Esophagus muscularis mucosa (tissue), 4 donors: ENCODE measurements around the gene GFAP. TPM values are rescaled to one million over a fixed set of nuclear protein-coding genes. Genes with fewer than 3 reads are reported as not detected.

ENCODE experiments used
- DNase-seq: peaks from one replicate; pipeline ENCODE4 v3.0.0-alpha.2; 2017; ENCODE audit errors: extremely low spot score
- H3K27ac ChIP-seq, 4 donors: fragments of 200-600 bp; sonication (generic); replicated peaks in 1 of 4; 1 replicate in 3 of 4; 2 replicates in 1 of 4; pipeline ENCODE4 v1.5.1; 2016 to 2019; ENCODE audit warnings: mild to moderate bottlenecking in 1 of 4
- H3K27me3 ChIP-seq, 4 donors: fragments of 200-600 bp; sonication (generic); one replicate each; pipeline versions ENCODE4 v1.5.1 to v1.6.0; 2016 to 2019
- H3K36me3 ChIP-seq, 4 donors: fragments of 200-600 bp; sonication (generic); one replicate each; pipeline ENCODE4 v1.5.1; 2016 to 2019
- H3K4me1 ChIP-seq, 4 donors: fragments of 200-600 bp; sonication (generic); one replicate each; pipeline ENCODE4 v1.5.1; 2016 to 2019
- H3K4me3 ChIP-seq, 4 donors: fragments of 200-600 bp; sonication (generic); 1 replicate in 2 of 4; 2 replicates in 2 of 4; pipeline ENCODE4 v1.5.1; 2016 to 2019; ENCODE audit warnings: mild to moderate bottlenecking in 4 of 4, moderate library complexity in 1 of 4
- H3K9me3 ChIP-seq, 4 donors: fragments of 200-600 bp; sonication (generic); 1 replicate in 3 of 4; 2 replicates in 1 of 4; pipeline ENCODE4 v1.5.1; 2016 to 2019
- EP300 ChIP-seq: sonication (generic); formaldehyde crosslinking; IDR thresholded peaks from one replicate; pipeline ENCODE4 v1.6.1; 2017; ENCODE audit warnings: antibody characterized with exemption
- POLR2A ChIP-seq: fragments of 450-650 bp; IDR thresholded peaks from one replicate; pipeline ENCODE4 v1.6.1; 2017; ENCODE audit warnings: antibody characterized with exemption, moderate library complexity, mild to moderate bottlenecking, low read depth
- POLR2AphosphoS5 ChIP-seq, 2 donors: sonication (generic); formaldehyde crosslinking; IDR thresholded peaks; one replicate each; pipeline ENCODE4 v1.6.1; 2017; ENCODE audit warnings: antibody characterized with exemption in 2 of 2
- WGBS: methylation state at CpG from one replicate; pipeline ENCODE4 v1.1.5; 2018; 5-methylcytosine and 5-hydroxymethylcytosine counted together
- intact Hi-C: fragments of 100-400 bp; cut with DNase I; formaldehyde crosslinking; loops from one replicate; pipeline ENCODE4 v1.15.1; 2023
- total RNA-seq, 4 donors: library from RNA; depleted of rRNA; stranded (reverse); fragments of >200 nt; gene quantifications; one replicate each; pipeline versions ENCODE4 v1.1.0 to v1.2.1, GENCODE V29; 2016
- TF ChIP-seq, protein P1 (sequence below), 3 experiments: fragments of 200-600 bp in 2 of 3; fragments of 450-650 bp in 1 of 3; sonication (generic) in 2 of 3; IDR thresholded peaks; one replicate each; pipeline ENCODE4 v1.5.1; 2017 to 2019; ENCODE audit warnings: antibody characterized with exemption in 3 of 3, mild to moderate bottlenecking in 2 of 3, moderate library complexity in 1 of 3

The GFAP gene
- total RNA-seq, 4 donors from 2014 or later = 1.2 to 2.8 TPM; not detected in 2

DNA sequence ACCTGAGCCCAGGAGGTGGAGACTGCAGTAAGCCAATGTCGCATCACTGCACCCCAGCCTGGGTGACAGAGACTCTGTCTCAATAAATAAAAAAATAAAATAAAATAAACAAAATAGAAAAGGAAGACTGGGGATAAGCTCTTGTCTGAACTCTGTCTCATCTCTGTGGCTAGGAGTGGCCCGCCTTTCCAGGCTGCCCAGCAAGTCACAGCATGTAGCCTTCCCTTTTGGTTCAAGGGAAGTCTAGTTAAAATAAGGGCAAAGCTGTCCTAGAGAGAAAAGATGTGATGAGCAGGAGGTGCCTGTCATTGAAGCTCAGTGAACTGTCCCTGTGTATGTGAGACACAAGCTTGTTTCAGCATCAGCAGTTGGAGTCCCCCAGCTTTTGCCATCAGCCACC, 2.7 kb upstream of the GFAP start:
- Histone ChIP-seq H3K27me3 (peaks cover 0 to 5% (median 0%) of the 10 kb centered on the region in 4 donors), H3K36me3 (no peaks in the 10 kb centered on the region), H3K9me3 (no peaks in the 10 kb centered on the region), H3K27ac (no peak overlapping the region), H3K4me3 (no peak overlapping the region), H3K4me1 (peaks cover 25 to 36% (median 29%) of the 10 kb centered on the region in 4 donors)
- 98% methylated on average over 2 of the region's 2 CpGs for WGBS
- TF ChIP-seq POLR2AphosphoS5 (IDR thresholded peaks at IDR 0.05) (no peak), EP300 (no peak), POLR2A (no peak)
- TF ChIP-seq, protein P1, sequence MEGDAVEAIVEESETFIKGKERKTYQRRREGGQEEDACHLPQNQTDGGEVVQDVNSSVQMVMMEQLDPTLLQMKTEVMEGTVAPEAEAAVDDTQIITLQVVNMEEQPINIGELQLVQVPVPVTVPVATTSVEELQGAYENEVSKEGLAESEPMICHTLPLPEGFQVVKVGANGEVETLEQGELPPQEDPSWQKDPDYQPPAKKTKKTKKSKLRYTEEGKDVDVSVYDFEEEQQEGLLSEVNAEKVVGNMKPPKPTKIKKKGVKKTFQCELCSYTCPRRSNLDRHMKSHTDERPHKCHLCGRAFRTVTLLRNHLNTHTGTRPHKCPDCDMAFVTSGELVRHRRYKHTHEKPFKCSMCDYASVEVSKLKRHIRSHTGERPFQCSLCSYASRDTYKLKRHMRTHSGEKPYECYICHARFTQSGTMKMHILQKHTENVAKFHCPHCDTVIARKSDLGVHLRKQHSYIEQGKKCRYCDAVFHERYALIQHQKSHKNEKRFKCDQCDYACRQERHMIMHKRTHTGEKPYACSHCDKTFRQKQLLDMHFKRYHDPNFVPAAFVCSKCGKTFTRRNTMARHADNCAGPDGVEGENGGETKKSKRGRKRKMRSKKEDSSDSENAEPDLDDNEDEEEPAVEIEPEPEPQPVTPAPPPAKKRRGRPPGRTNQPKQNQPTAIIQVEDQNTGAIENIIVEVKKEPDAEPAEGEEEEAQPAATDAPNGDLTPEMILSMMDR (IDR thresholded peaks at IDR 0.05) = no peak
- intact Hi-C loops = no loop called here
- no peak for DNase-seq

DNA sequence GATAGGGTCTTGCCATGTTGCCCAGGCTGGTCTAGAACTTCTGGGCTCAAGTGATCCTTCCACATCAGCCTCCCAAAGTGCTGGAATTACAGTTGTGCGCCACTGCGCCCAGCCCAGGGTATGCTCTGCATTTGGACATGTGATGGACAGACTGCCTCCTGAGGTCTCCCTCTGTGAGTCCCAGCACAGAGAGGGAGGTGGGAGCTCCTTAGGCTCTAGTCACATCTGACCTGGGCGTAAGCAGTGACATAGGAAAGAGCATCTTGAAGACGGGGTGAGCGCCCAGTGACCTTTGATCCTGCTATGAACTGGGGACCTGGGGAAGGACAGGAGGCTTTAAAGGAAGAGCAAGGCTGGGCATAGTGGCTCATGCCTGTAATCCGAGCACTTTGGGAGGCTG, 2.2 kb upstream of the GFAP start:
- Histone ChIP-seq H3K27me3 (peaks cover 0 to 7% (median 0%) of the 10 kb centered on the region in 4 donors), H3K4me3 (no peak overlapping the region), H3K27ac (peak overlapping the region in 1 of 4 donors; percentile 70), H3K9me3 (no peaks in the 10 kb centered on the region), H3K36me3 (no peaks in the 10 kb centered on the region), H3K4me1 (peaks cover 25 to 36% (median 29%) of the 10 kb centered on the region in 4 donors)
- no peak for TF ChIP-seq EP300
- TF ChIP-seq, protein P1 (IDR thresholded peaks at IDR 0.05) = no peak
- TF ChIP-seq POLR2A = no peak
- TF ChIP-seq POLR2AphosphoS5 (IDR thresholded peaks at IDR 0.05) = no peak
- DNase-seq = no peak
- intact Hi-C loops = no loop called here
- WGBS = 85% methylated on average over 6 of the region's 6 CpGs

DNA sequence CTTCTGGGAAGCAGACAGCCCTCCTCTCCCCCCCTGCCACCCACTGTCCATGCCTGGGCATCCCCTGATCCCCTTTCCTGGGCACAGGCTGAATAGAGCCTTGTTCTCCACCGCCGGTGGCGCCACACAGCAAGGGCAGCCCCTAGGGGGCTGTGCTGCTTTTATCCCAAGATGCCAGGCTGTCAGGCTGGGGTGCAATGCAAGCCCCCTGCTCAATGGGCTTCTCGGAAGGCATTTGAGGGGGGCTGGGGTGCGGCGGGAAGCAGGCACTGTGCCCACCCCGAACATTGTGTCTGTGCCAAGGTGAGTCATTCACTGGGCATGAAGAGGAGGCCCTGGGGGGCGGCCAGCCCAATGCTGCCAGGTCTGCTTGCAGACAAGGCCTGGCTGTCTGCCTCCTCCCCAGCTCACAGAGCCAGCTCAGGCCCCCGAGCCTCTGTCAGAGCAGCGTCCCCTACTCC, 1.5 kb upstream of the GFAP start:
- Histone ChIP-seq H3K4me3 (no peak overlapping the region), H3K4me1 (peaks cover 25 to 36% (median 29%) of the 10 kb centered on the region in 4 donors), H3K9me3 (no peaks in the 10 kb centered on the region), H3K36me3 (no peaks in the 10 kb centered on the region), H3K27ac (peak overlapping the region; percentile 42 to 70 (median 59)), H3K27me3 (peaks cover 0 to 11% (median 0%) of the 10 kb centered on the region in 4 donors)
- no peak for DNase-seq
- intact Hi-C loops = no loop called here
- no peak for TF ChIP-seq EP300
- peak in 1 of 2 donors; percentile 43 for TF ChIP-seq POLR2AphosphoS5 (IDR thresholded peaks at IDR 0.05)
- 41% methylated on average over 7 of the region's 10 CpGs for WGBS

DNA sequence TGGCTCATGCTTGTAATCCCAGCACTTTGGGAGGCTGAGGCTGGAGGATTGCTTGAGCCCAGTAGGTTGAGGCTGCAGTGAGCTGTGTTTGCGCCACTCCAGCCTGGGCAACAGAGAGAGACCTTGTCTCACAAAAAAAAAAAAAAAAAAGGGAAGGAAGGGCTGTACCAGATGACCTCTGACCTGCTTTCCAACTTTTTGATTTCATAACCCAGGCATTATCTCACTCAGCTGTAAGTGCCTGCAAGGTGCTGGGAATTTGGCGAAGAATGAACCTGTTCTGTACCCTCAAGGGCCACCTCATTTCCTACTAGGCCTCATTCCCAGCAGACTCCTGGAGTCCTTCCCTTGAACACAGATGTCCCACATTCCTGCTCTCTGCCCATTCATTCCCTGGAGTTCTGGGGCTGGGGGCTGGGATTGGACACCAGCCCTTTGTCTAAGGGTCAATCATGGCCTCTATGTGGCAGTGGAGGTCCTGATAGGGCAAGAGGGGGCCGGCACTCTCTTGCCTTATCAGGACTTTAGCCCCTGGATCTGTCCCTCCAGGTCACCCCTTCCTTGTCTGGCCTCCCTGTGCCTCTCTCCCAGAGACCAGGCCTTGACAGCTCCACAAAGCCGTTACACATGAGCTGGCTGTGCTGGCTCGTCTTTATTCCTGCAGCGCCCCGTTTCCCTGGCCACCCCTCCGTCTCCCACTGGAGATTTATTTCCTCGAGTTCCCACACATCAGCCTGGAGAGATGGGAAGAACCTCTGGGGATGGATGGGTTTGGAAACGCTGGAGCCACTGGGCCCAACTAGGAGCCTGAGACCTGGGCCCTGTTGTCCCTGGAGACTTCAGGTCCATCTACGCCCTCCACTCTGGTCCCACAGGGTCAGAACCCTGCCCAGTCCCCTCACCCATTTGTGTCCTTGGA, 821 bp upstream of the GFAP start:
- intact Hi-C loops = no loop called here
- peaks cover 25 to 43% (median 36%) of the 10 kb centered on the region in 4 donors for H3K4me1 ChIP-seq
- H3K36me3 ChIP-seq = no peaks in the 10 kb centered on the region
- no peaks in the 10 kb centered on the region for H3K9me3 ChIP-seq
- WGBS = 81% methylated on average over 11 of the region's 11 CpGs
- TF ChIP-seq POLR2A (no peak), EP300 (no peak), POLR2AphosphoS5 (IDR thresholded peaks at IDR 0.05) (no peak)
- TF ChIP-seq, protein P1 (IDR thresholded peaks at IDR 0.05) = no peak
- H3K27ac ChIP-seq = peak overlapping the region; percentile 42 to 70 (median 59)
- no peak for DNase-seq
- H3K4me3 ChIP-seq = no peak overlapping the region
- peaks cover 0 to 18% (median 3%) of the 10 kb centered on the region in 4 donors for H3K27me3 ChIP-seq

DNA sequence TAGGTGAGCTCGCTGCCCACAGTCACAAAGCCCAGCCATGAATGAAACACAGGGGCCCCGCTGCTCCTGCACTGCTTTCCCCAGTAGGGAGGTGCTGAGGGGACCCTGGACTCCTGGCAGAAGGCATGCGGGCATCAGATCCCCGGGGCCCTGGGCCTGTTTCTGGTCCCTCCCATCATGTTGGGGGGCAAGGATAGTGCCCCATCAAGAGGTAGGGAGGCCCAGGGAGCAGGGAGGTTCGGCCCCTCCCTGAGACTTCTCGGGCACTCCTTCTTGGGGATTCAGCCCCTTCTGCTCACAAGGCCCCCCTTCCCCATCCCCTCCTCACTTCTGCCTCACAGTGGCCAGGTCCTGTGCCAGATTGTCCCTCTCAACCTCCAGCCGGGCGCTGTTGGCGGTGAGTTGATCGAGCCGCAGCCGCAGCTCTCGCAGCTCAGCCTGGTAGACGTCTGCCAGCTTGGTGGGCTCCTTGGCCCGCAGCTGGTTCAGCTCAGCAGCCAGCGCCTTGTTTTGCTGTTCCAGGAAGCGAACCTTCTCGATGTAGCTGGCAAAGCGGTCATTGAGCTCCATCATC, 515 bp downstream of the GFAP start:
- Histone ChIP-seq H3K36me3 (no peaks in the 10 kb centered on the region), H3K27ac (no peak overlapping the region), H3K9me3 (no peaks in the 10 kb centered on the region), H3K27me3 (peaks cover 0 to 23% (median 3%) of the 10 kb centered on the region in 4 donors), H3K4me3 (no peak overlapping the region), H3K4me1 (peaks cover 25 to 35% (median 30%) of the 10 kb centered on the region in 4 donors)
- 94% methylated on average over 2 of the region's 19 CpGs for WGBS
- no peak for TF ChIP-seq POLR2AphosphoS5 (IDR thresholded peaks at IDR 0.05)
- TF ChIP-seq POLR2A = no peak
- no peak for TF ChIP-seq EP300
- TF ChIP-seq, protein P1 (IDR thresholded peaks at IDR 0.05) = no peak
- intact Hi-C loops = no loop called here
- no peak for DNase-seq
